ENCODE data around the gene CARD9.

GRCh38 chr9:136366826-136367225 lies 6.6 kb downstream of the CARD9 start:
- TF ChIP-seq CTCF (IDR thresholded peaks at IDR 0.05), result no peak
- no peak for TF ChIP-seq POLR2A (IDR thresholded peaks at IDR 0.05)

Measured in heart left ventricle (tissue), 13 donors.